A549 (cell line): ENCODE data around the gene RPL18. TPM values are rescaled to one million over a fixed set of nuclear protein-coding genes. Genes with fewer than 3 reads are reported as not detected.

Experiments
- ATAC-seq, 2 experiments: fragments of 200-7000 bp in 1 of 2; fragments of >200 bp in 1 of 2; cut with Nextera tagmentation in 1 of 2; cut with Tn5 transposase in 1 of 2; 3 replicates each; pipeline versions ENCODE4 v1.8.0 to v1.9.1; 2018 to 2020; ENCODE audit warnings: mild to moderate bottlenecking in 1 of 2, moderate library complexity in 1 of 2
- CTCF ChIA-PET: fragments of 300-600 bp; sonication (Branson Sonifier 250); formaldehyde crosslinking; extraction: SDS; loops from one replicate; lab custom pipeline; 2021; ENCODE audit warnings: antibody characterized with exemption, inconsistent platforms; lab: Yijun Ruan, JAX
- POLR2A ChIA-PET: fragments of 350-600 bp; formaldehyde crosslinking; extraction: SDS; loops from one replicate; lab custom pipeline; 2021; ENCODE audit warnings: antibody characterized with exemption, inconsistent platforms; lab: Yijun Ruan, JAX
- DNase-seq, 2 experiments: peaks; one replicate each; pipeline versions ENCODE4 v3.0.0 to v3.0.0-alpha.2; 2011 to 2016; ENCODE audit warnings: low read depth in 1 of 2, low spot score in 1 of 2
- FAIRE-seq: peaks from 2 replicates; lab custom pipeline; 2011; peaks lifted over from hg19 to GRCh38; lab: Jason Lieb, UNC
- H3K27ac ChIP-seq, 2 experiments: fragments of >200 bp; sonication (Bioruptor Twin); formaldehyde crosslinking; 3 replicates each; pipeline ENCODE4 v1.5.1; 2016 to 2017
- H3K4me1 ChIP-seq: fragments of >200 bp; sonication (Bioruptor Twin); formaldehyde crosslinking; 3 replicates; pipeline ENCODE4 v1.6.1; 2016
- H3K4me2 ChIP-seq: fragments of >200 bp; sonication (Bioruptor Twin); formaldehyde crosslinking; 3 replicates; pipeline ENCODE4 v1.6.1; 2016
- H3K4me3 ChIP-seq: fragments of >200 bp; sonication (Bioruptor Twin); formaldehyde crosslinking; 3 replicates; pipeline ENCODE4 v1.5.1; 2016
- H3K9me3 ChIP-seq: fragments of >200 bp; sonication (Bioruptor Twin); formaldehyde crosslinking; 3 replicates; pipeline ENCODE4 v1.6.1; 2016
- CBX8 ChIP-seq: fragments of 200-600 bp; sonication (generic); IDR thresholded peaks from 2 replicates; pipeline ENCODE4 v1.6.1; 2016
- EHF ChIP-seq: fragments of 250-450 bp; sonication (Bioruptor Pico); IDR thresholded peaks from 2 replicates; pipeline ENCODE4 v1.5.0; 2020; ENCODE audit warnings: mild to moderate bottlenecking
- EP300 ChIP-seq, 2 experiments: fragments of >200 bp; sonication (Bioruptor Twin); formaldehyde crosslinking; IDR thresholded peaks; 2 replicates in 1 of 2; 3 replicates in 1 of 2; pipeline ENCODE4 v1.6.1; 2016 to 2017
- ESRRA ChIP-seq: fragments of 150-350 bp; IDR thresholded peaks from 2 replicates; pipeline ENCODE4 v1.6.1; 2014; ENCODE audit warnings: mild to moderate bottlenecking, low read length, borderline replicate concordance
- FOXS1 ChIP-seq: fragments of 250-450 bp; sonication (Bioruptor Pico); IDR thresholded peaks from 2 replicates; pipeline ENCODE4 v1.5.0; 2020; ENCODE audit warnings: mild to moderate bottlenecking, moderate library complexity
- GATA3 ChIP-seq: IDR thresholded peaks from 2 replicates; pipeline ENCODE4 v1.6.1; 2012; ENCODE audit warnings: borderline replicate concordance
- HDAC2 ChIP-seq: fragments of 200-600 bp; sonication (generic); IDR thresholded peaks from 2 replicates; pipeline ENCODE4 v1.6.1; 2016
- HMGXB4 ChIP-seq: fragments of 250-450 bp; sonication (Bioruptor Pico); IDR thresholded peaks from 2 replicates; pipeline ENCODE4 v1.5.0; 2021; ENCODE audit warnings: mild to moderate bottlenecking, moderate library complexity, borderline replicate concordance
- HOXB13 ChIP-seq: fragments of 250-450 bp; sonication (Bioruptor Pico); IDR thresholded peaks from 2 replicates; pipeline ENCODE4 v1.5.0; 2020; ENCODE audit warnings: low read depth, mild to moderate bottlenecking, moderate library complexity
- KDM1A ChIP-seq: fragments of 200-600 bp; sonication (generic); IDR thresholded peaks from 2 replicates; pipeline ENCODE4 v1.6.1; 2016; ENCODE audit warnings: low read depth, mild to moderate bottlenecking
- KDM5A ChIP-seq: fragments of 200-600 bp; sonication (generic); IDR thresholded peaks from 2 replicates; pipeline ENCODE4 v1.6.1; 2016; ENCODE audit warnings: antibody characterized with exemption, mild to moderate bottlenecking
- MAZ ChIP-seq: fragments of 150-350 bp; IDR thresholded peaks from 2 replicates; pipeline ENCODE4 v1.6.1; 2014; ENCODE audit warnings: antibody characterized with exemption, low read depth, low read length, borderline replicate concordance
- MYC ChIP-seq: IDR thresholded peaks from 2 replicates; pipeline ENCODE4 v1.6.1; 2012; ENCODE audit warnings: mild to moderate bottlenecking, inconsistent platforms, low read length, improper control_type of control experiment, borderline replicate concordance
- NPAS2 ChIP-seq: fragments of 250-450 bp; sonication (Bioruptor Pico); IDR thresholded peaks from 2 replicates; pipeline ENCODE4 v1.8.0; 2022; ENCODE audit warnings: mild to moderate bottlenecking, moderate library complexity, borderline replicate concordance
- POLR2A ChIP-seq: IDR thresholded peaks from 2 replicates; pipeline ENCODE4 v1.6.1; 2012; ENCODE audit warnings: mild to moderate bottlenecking, low read length
- POLR2AphosphoS2 ChIP-seq: conservative IDR thresholded peaks from 2 replicates; pipeline ENCODE4 v1.6.1; 2012; ENCODE audit warnings: low read length, improper control_type of control experiment, inconsistent platforms
- RAD21 ChIP-seq, 2 experiments: fragments of >200 bp in 1 of 2; sonication (Bioruptor Twin) in 1 of 2; formaldehyde crosslinking in 1 of 2; IDR thresholded peaks in 1 of 2; conservative IDR thresholded peaks in 1 of 2; 2 replicates in 1 of 2; 3 replicates in 1 of 2; pipeline ENCODE4 v1.6.1; 2012 to 2018; ENCODE audit warnings: inconsistent platforms in 1 of 2
- RARB ChIP-seq: fragments of 250-450 bp; sonication (Bioruptor Pico); IDR thresholded peaks from 2 replicates; pipeline ENCODE4 v1.8.0; 2021; ENCODE audit warnings: mild to moderate bottlenecking, moderate library complexity
- RCOR1 ChIP-seq: fragments of 150-350 bp; IDR thresholded peaks from 2 replicates; pipeline ENCODE4 v1.6.1; 2014; ENCODE audit warnings: antibody characterized with exemption, low read length, low read depth
- SMC3 ChIP-seq: fragments of >200 bp; sonication (Bioruptor Twin); formaldehyde crosslinking; IDR thresholded peaks from 3 replicates; pipeline ENCODE4 v1.6.1; 2018; ENCODE audit warnings: inconsistent platforms
- SREBF2 ChIP-seq: fragments of 450-650 bp; IDR thresholded peaks from 2 replicates; pipeline ENCODE4 v1.6.1; 2014; ENCODE audit warnings: mild to moderate bottlenecking, moderate library complexity
- USF2 ChIP-seq: fragments of 450-650 bp; IDR thresholded peaks from 2 replicates; pipeline ENCODE4 v1.6.1; 2014; ENCODE audit warnings: antibody characterized with exemption
- ZC3H11A ChIP-seq: fragments of 450-650 bp; IDR thresholded peaks from 2 replicates; pipeline ENCODE4 v1.6.1; 2014; ENCODE audit warnings: antibody characterized with exemption, mild to moderate bottlenecking
- ZFP36 ChIP-seq: fragments of 450-650 bp; IDR thresholded peaks from 2 replicates; pipeline ENCODE4 v1.6.1; 2014; ENCODE audit warnings: borderline replicate concordance; ENCODE audit not compliant: partially characterized antibody
- ZNF302 ChIP-seq: fragments of 250-450 bp; sonication (Bioruptor Pico); IDR thresholded peaks from 2 replicates; pipeline ENCODE4 v1.9.0; 2021; ENCODE audit warnings: inconsistent platforms, mild to moderate bottlenecking, moderate library complexity
- ZSCAN20 ChIP-seq: fragments of 250-450 bp; sonication (Bioruptor Pico); IDR thresholded peaks from 2 replicates; pipeline ENCODE4 v1.8.0; 2022; ENCODE audit warnings: mild to moderate bottlenecking, moderate library complexity
- WGBS: methylation state at CpG from one replicate; pipeline ENCODE4 v1.1.6; 2017; ENCODE audit errors: missing lambda C conversion rate; 5-methylcytosine and 5-hydroxymethylcytosine counted together
- polyA plus RNA-seq, 4 experiments: library from polyadenylated mRNA; depleted of rRNA in 3 of 4; stranded (reverse); fragments of >200 nt; fragmentation: RNase III in 1 of 4; extraction: RNeasy Plus Mini Kit Qiagen cat#74134 plus additional on column Dnase treatment in 1 of 4; gene quantifications; 2 replicates in 3 of 4; 3 replicates in 1 of 4; pipeline ENCODE4 v1.2.3, GENCODE V29; 2011 to 2017
- TF ChIP-seq, protein P1 (sequence below): fragments of 150-350 bp; IDR thresholded peaks from 2 replicates; pipeline ENCODE4 v1.6.1; 2014; ENCODE audit warnings: low read depth, mild to moderate bottlenecking, low read length
- TF ChIP-seq, protein P2 (sequence below): fragments of >200 bp; sonication (Bioruptor Twin); formaldehyde crosslinking; IDR thresholded peaks from 3 replicates; pipeline ENCODE4 v1.6.1; 2016
- TF ChIP-seq, protein P3 (sequence below): fragments of 200-600 bp; sonication (generic); IDR thresholded peaks from 2 replicates; pipeline ENCODE4 v1.6.1; 2016; ENCODE audit warnings: antibody characterized with exemption, mild to moderate bottlenecking, moderate library complexity
- TF ChIP-seq, protein P4 (sequence below): IDR thresholded peaks from 2 replicates; pipeline ENCODE4 v1.6.1; 2012

RPL18 gene
- polyA plus RNA-seq, 2 of the 4 experiments (the other 2 are of a cell fraction), result 1,780 to 2,696 TPM

- FAIRE-seq, result no peak
- Histone ChIP-seq H3K4me3 (no peak overlapping the region), H3K4me2 (no peak overlapping the region), H3K27ac (no peak overlapping the region), H3K4me1 (no peaks in the 10 kb centered on the region), H3K9me3 (no peaks in the 10 kb centered on the region)
- no peak for DNase-seq
- no peak for ATAC-seq
- CTCF ChIA-PET, result interaction anchor here (0.8 to 7.8 kb wide), 5 partner anchors 11 to 178 kb away, joined by 3 to 68 read pairs (median 5); partner anchors contain the start of gene CA11
- TF ChIP-seq ZFP36 (no peak), ZC3H11A (no peak), SREBF2 (no peak), RARB (CRISPR knock-in tag) (no peak), MYC (no peak), EP300 (IDR thresholded peaks at IDR 0.05) (no peak), POLR2A (no peak), POLR2AphosphoS2 (no peak), USF2 (no peak), GATA3 (no peak), KDM5A (no peak), FOXS1 (CRISPR knock-in tag) (no peak), CBX8 (no peak), RCOR1 (no peak), ZSCAN20 (no peak), HOXB13 (CRISPR knock-in tag) (no peak)
- TF ChIP-seq, protein P1, sequence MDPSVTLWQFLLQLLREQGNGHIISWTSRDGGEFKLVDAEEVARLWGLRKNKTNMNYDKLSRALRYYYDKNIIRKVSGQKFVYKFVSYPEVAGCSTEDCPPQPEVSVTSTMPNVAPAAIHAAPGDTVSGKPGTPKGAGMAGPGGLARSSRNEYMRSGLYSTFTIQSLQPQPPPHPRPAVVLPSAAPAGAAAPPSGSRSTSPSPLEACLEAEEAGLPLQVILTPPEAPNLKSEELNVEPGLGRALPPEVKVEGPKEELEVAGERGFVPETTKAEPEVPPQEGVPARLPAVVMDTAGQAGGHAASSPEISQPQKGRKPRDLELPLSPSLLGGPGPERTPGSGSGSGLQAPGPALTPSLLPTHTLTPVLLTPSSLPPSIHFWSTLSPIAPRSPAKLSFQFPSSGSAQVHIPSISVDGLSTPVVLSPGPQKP, result no peak
- TF ChIP-seq, protein P2, sequence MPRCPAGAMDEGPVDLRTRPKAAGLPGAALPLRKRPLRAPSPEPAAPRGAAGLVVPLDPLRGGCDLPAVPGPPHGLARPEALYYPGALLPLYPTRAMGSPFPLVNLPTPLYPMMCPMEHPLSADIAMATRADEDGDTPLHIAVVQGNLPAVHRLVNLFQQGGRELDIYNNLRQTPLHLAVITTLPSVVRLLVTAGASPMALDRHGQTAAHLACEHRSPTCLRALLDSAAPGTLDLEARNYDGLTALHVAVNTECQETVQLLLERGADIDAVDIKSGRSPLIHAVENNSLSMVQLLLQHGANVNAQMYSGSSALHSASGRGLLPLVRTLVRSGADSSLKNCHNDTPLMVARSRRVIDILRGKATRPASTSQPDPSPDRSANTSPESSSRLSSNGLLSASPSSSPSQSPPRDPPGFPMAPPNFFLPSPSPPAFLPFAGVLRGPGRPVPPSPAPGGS, result no peak
- 83% methylated on average over 14 of the region's 14 CpGs for WGBS
- POLR2A ChIA-PET, result no interaction called here
Observed at GRCh38 chr19:48664476-48664875, 45.5 kb upstream of the RPL18 start.

- H3K4me3 ChIP-seq, result no peak overlapping the region
- no peak overlapping the region for H3K4me2 ChIP-seq
- no peaks in the 10 kb centered on the region for H3K9me3 ChIP-seq
- H3K4me1 ChIP-seq, result no peaks in the 10 kb centered on the region
- DNase-seq (no peak), ATAC-seq (no peak)
- POLR2A ChIA-PET, result no interaction called here
- TF ChIP-seq RARB (CRISPR knock-in tag) (no peak), MAZ (no peak), SMC3 (no peak), HDAC2 (no peak), POLR2AphosphoS2 (no peak), EHF (no peak), RAD21 (conservative IDR thresholded peaks at IDR 0.05 in 1 of 2, IDR thresholded peaks at IDR 0.05 in 1 of 2) (no peak), POLR2A (no peak), KDM1A (no peak), HMGXB4 (CRISPR knock-in tag) (no peak), GATA3 (no peak), ESRRA (no peak), ZNF302 (no peak), NPAS2 (no peak)
- TF ChIP-seq, protein P3, sequence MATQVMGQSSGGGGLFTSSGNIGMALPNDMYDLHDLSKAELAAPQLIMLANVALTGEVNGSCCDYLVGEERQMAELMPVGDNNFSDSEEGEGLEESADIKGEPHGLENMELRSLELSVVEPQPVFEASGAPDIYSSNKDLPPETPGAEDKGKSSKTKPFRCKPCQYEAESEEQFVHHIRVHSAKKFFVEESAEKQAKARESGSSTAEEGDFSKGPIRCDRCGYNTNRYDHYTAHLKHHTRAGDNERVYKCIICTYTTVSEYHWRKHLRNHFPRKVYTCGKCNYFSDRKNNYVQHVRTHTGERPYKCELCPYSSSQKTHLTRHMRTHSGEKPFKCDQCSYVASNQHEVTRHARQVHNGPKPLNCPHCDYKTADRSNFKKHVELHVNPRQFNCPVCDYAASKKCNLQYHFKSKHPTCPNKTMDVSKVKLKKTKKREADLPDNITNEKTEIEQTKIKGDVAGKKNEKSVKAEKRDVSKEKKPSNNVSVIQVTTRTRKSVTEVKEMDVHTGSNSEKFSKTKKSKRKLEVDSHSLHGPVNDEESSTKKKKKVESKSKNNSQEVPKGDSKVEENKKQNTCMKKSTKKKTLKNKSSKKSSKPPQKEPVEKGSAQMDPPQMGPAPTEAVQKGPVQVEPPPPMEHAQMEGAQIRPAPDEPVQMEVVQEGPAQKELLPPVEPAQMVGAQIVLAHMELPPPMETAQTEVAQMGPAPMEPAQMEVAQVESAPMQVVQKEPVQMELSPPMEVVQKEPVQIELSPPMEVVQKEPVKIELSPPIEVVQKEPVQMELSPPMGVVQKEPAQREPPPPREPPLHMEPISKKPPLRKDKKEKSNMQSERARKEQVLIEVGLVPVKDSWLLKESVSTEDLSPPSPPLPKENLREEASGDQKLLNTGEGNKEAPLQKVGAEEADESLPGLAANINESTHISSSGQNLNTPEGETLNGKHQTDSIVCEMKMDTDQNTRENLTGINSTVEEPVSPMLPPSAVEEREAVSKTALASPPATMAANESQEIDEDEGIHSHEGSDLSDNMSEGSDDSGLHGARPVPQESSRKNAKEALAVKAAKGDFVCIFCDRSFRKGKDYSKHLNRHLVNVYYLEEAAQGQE, result no peak
- TF ChIP-seq, protein P4, sequence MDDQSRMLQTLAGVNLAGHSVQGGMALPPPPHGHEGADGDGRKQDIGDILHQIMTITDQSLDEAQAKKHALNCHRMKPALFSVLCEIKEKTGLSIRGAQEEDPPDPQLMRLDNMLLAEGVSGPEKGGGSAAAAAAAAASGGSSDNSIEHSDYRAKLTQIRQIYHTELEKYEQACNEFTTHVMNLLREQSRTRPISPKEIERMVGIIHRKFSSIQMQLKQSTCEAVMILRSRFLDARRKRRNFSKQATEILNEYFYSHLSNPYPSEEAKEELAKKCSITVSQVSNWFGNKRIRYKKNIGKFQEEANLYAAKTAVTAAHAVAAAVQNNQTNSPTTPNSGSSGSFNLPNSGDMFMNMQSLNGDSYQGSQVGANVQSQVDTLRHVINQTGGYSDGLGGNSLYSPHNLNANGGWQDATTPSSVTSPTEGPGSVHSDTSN, result no peak
- TF ChIP-seq, all 56 proteins: peak for 0
- no peak for FAIRE-seq
- H3K27ac ChIP-seq, result no peak overlapping the region
- CTCF ChIA-PET, result interaction anchor here (0.6 to 7.8 kb wide), 3 partner anchors 12 to 18 kb away, joined by 3 to 68 read pairs (median 8); partner anchors contain the start of gene CA11
- 79% methylated on average over 4 of the region's 4 CpGs for WGBS
Observed at GRCh38 chr19:48663667-48664066, 44.7 kb upstream of the RPL18 start.
